Measurements from ENCODE around the gene EMP3.

- TF ChIP-seq CTCF (IDR thresholded peaks at IDR 0.05), result no peak
- no peak for TF ChIP-seq POLR2A (IDR thresholded peaks at IDR 0.05)
Observed at GRCh38 chr19:48363810-48364597, 38.7 kb downstream of the EMP3 start, which contains the start of the genes SYNGR4 and TMEM143.

Measured in vagina (tissue), 2 donors.